Activated naive CD4-positive, alpha-beta T cell treated with anti-CD3 and anti-CD28 coated beads, Interleukin-2, amount 10 ng/mL, durations not matched to agents 7 days and 5 days (primary cell): ENCODE results near the gene ADRA2B.
A peak's percentile ranks its signal among the peaks of the same experiment; 100 is the strongest.

ENCODE experiments used
- CTCF ChIA-PET: fragments of 350-600 bp; sonication (Branson Sonifier 250); formaldehyde crosslinking; loops from one replicate; lab custom pipeline; 2021; ENCODE audit warnings: antibody characterized with exemption; lab: Charles Lee
- DNase-seq: peaks from one replicate; pipeline ENCODE4 v3.0.0-alpha.2; 2020
- H3K27ac Mint-ChIP-seq: one replicate; pipeline ENCODE4 v1.8.0; 2021; ENCODE audit warnings: mild to moderate bottlenecking, moderate library complexity, mixed read lengths
- H3K27me3 Mint-ChIP-seq: one replicate; pipeline ENCODE4 v1.8.0; 2021; ENCODE audit warnings: mild to moderate bottlenecking, mixed read lengths
- H3K36me3 Mint-ChIP-seq: one replicate; pipeline ENCODE4 v1.8.0; 2021; ENCODE audit warnings: mixed read lengths
- H3K4me1 Mint-ChIP-seq: one replicate; pipeline ENCODE4 v1.8.0; 2021; ENCODE audit warnings: mixed read lengths
- H3K4me3 Mint-ChIP-seq: one replicate; pipeline ENCODE4 v1.8.0; 2021; ENCODE audit warnings: mild to moderate bottlenecking, moderate library complexity, mixed read lengths
- H3K9me3 Mint-ChIP-seq: one replicate; pipeline ENCODE4 v1.8.0; 2021; ENCODE audit warnings: mixed read lengths

ADRA2B gene

DNA sequence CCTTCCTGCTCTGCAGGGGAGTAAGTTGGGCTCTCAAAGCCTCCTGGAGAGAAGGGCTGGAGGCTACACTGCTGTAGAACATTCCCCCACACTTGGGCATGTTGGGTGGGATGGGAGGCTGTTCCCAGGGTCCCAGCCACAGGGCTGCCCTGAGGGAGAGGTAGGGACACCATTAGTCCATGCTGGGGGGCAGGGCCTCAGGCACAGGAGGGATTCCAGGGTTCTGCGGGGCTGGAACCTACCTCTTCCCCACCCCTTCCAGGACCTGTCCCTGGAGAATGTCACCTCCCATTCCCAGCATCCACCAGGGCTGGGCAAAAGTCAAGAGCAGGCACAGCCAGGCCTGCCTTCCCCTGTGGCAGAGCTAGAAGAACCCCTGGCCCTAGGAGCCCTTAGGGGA, 6.9 kb upstream of the ADRA2B start:
- CTCF ChIA-PET: interaction anchor here (0.9 to 1.7 kb wide), 2 partner anchors 10 to 16 kb away, joined by 3 to 4 read pairs; no protein-coding TSS in a partner anchor
- H3K27ac Mint-ChIP-seq: no peak overlapping the region
- no peak overlapping the region for H3K4me3 Mint-ChIP-seq
- peaks cover 3% of the 10 kb centered on the region for H3K4me1 Mint-ChIP-seq
- no peaks in the 10 kb centered on the region for H3K36me3 Mint-ChIP-seq
- no peak for DNase-seq
- H3K9me3 Mint-ChIP-seq: no peaks in the 10 kb centered on the region
- peaks cover 51% of the 10 kb centered on the region for H3K27me3 Mint-ChIP-seq

DNA sequence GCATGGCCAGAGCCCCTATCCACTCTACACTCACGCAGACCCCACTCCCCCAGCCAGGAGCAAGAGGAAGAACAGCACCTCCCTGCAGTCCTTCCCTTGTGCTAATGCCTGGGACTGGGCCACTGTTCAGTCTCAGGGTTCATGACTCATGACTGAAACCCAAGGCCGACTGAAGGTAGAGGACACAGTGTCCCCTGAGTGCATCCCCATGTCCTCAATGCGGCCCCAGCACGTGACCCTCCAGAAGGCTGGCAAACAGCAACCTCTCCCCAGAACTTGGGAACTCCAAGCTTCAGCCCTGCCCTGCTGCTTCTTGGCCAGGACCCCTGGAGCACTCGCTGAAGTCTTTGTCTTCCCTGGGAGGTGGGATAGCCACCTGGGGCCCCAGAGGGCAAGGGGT, 6.0 kb upstream of the ADRA2B start:
- H3K27ac Mint-ChIP-seq: no peak overlapping the region
- H3K4me3 Mint-ChIP-seq: no peak overlapping the region
- no peaks in the 10 kb centered on the region for H3K36me3 Mint-ChIP-seq

DNA sequence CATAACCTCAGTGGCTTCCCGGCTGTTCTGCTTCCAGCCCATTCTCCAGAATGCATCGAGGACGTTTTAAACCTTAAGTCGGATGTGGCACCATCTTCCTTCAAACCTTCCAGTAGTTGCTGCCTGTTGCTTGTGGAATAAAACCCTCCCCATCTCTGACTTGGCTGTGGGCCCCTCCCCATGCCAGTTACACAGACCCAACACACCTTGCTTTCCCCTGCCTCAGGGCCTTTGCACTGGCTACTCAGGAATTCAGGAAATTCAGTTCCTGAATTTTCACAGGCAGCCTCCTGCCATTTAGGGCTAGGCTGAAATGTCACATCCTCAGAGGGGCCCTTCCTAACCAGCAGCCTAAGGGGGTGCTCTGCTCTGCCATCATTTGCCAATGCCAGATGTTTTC, 5.0 kb upstream of the ADRA2B start:
- no peak for DNase-seq
- no peaks in the 10 kb centered on the region for H3K36me3 Mint-ChIP-seq
- H3K4me1 Mint-ChIP-seq: peaks cover 9% of the 10 kb centered on the region
- H3K9me3 Mint-ChIP-seq: no peaks in the 10 kb centered on the region
- H3K4me3 Mint-ChIP-seq: no peak overlapping the region
- H3K27ac Mint-ChIP-seq: no peak overlapping the region
- H3K27me3 Mint-ChIP-seq: peaks cover 64% of the 10 kb centered on the region
- CTCF ChIA-PET: no interaction called here

More for the DNA sequence above, 6.0 kb upstream of the ADRA2B start:
- Mint-ChIP-seq H3K9me3 (no peaks in the 10 kb centered on the region), H3K27me3 (peaks cover 60% of the 10 kb centered on the region), H3K4me1 (peaks cover 6% of the 10 kb centered on the region)
- no peak for DNase-seq
- CTCF ChIA-PET: interaction anchor here (1.7 kb wide), 1 partner anchor 17 kb away, joined by 4 read pairs; no protein-coding TSS in a partner anchor

DNA sequence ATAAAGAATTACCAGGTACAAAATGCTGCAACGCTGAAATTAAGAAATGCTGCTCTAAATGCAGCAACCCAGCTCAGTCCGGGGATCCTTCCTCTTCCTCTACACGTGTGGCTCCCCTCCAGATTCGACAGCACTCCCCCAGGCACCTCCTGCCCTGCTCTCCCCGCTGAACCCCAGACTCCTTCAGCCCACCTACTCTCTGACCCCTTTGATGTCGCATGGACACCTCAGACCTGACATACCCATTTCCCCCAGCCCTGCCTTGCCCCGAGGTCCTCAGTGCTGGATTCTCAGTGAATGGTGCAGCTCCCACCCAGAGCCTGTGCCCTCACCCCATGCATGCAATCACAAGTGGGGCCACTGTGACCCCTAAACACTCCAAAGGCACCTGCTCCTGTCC, 4.6 kb upstream of the ADRA2B start:
- Mint-ChIP-seq H3K4me3 (no peak overlapping the region), H3K27ac (no peak overlapping the region), H3K4me1 (peaks cover 9% of the 10 kb centered on the region), H3K36me3 (no peaks in the 10 kb centered on the region), H3K27me3 (peaks cover 68% of the 10 kb centered on the region), H3K9me3 (no peaks in the 10 kb centered on the region)
- CTCF ChIA-PET: no interaction called here
- no peak for DNase-seq

DNA sequence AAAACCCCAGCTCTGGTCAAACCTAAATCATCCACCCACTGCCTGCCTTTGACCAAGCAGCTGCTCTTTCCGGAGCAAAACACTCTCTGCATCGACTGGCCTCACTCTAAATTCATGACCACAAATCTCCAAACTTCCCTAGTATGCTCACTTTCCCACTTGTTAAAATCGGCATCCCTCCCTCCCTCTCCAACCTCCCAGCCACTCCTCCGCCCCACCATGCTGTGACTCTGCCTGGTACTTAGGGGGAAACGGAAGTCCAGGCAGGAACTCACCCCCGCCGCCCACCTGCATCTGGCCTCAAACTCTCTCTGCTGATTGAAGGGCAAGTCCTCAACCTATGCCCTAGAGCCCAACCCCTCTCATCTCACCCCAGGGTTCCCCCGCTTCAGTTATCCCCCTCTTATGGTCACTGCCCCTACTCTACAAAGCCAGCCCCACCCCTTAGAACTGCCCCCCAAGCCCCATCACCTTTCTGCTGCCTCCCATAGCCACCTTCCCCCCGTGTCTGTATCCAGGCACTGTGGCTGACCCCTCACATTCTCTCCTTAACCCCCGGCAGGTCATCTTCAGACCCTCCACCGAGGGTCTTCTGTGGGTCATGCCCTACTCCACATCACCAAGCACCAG, 3.8 kb upstream of the ADRA2B start:
- no peak overlapping the region for H3K27ac Mint-ChIP-seq
- no peak overlapping the region for H3K4me3 Mint-ChIP-seq
- no peak for DNase-seq
- peaks cover 15% of the 10 kb centered on the region for H3K4me1 Mint-ChIP-seq
- H3K27me3 Mint-ChIP-seq: peaks cover 76% of the 10 kb centered on the region
- CTCF ChIA-PET: no interaction called here
- no peaks in the 10 kb centered on the region for H3K9me3 Mint-ChIP-seq
- no peaks in the 10 kb centered on the region for H3K36me3 Mint-ChIP-seq

DNA sequence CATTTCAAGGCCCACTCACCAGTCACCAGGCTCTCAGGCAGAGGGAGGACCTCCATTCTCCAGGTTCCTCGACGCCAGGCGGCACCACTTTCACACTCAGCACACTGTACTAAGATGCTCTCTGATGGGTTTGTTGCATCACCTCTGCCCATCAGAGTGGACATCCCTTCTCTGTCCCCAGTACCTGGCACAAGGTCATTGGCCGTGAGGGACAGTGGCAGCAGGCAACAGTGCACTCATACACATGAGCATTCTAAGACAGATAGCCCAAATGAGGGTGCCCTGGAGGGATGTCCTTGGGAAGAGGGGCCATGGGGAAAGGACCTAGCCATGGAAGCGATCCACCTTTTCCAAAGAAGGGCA, 3.0 kb upstream of the ADRA2B start:
- Mint-ChIP-seq H3K9me3 (no peaks in the 10 kb centered on the region), H3K27me3 (peaks cover 80% of the 10 kb centered on the region), H3K4me1 (peaks cover 15% of the 10 kb centered on the region), H3K36me3 (no peaks in the 10 kb centered on the region), H3K4me3 (no peak overlapping the region), H3K27ac (no peak overlapping the region)
- CTCF ChIA-PET: no interaction called here
- no peak for DNase-seq

DNA sequence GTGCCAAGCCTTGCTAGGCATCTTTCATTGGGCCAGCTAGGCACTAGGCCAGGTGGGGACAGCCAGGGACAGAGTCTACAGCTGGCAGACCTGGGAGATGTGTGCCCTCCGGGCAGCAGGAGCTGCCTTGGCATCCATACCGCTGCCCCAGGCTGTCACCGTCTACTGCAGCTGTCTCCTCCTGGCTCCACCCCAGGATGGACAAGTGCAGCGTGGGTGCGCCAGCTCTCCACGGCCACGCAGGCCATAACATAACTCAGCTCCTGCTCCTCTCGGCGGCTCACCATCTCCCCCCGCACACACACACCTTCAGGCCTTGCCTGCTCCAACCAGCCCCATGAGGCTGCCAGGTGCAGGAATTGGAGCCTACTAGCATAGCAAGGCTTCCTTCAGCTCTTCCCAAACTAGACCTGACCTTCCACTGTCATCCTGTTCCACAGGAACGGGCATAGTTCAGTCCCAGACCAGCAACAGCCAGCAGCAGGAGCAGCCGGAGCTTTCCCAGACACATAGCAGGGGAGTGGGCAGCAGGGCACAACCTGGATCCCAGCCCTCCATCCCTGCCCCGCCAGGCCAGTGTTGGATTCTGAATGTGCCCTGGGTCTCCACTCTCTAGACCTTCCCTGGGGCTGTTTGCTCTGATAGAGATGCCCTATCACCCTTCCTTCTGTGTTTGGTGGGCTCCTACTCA, 2.5 kb upstream of the ADRA2B start:
- Mint-ChIP-seq H3K27me3 (peaks cover 85% of the 10 kb centered on the region), H3K4me3 (no peak overlapping the region), H3K9me3 (no peaks in the 10 kb centered on the region), H3K36me3 (no peaks in the 10 kb centered on the region), H3K4me1 (peaks cover 15% of the 10 kb centered on the region), H3K27ac (no peak overlapping the region)
- DNase-seq: no peak
- CTCF ChIA-PET: interaction anchor here (0.7 to 3.5 kb wide), 8 partner anchors 25 to 126 kb away, joined by 3 to 29 read pairs (median 3); partner anchors contain the start of gene ANKRD36C

DNA sequence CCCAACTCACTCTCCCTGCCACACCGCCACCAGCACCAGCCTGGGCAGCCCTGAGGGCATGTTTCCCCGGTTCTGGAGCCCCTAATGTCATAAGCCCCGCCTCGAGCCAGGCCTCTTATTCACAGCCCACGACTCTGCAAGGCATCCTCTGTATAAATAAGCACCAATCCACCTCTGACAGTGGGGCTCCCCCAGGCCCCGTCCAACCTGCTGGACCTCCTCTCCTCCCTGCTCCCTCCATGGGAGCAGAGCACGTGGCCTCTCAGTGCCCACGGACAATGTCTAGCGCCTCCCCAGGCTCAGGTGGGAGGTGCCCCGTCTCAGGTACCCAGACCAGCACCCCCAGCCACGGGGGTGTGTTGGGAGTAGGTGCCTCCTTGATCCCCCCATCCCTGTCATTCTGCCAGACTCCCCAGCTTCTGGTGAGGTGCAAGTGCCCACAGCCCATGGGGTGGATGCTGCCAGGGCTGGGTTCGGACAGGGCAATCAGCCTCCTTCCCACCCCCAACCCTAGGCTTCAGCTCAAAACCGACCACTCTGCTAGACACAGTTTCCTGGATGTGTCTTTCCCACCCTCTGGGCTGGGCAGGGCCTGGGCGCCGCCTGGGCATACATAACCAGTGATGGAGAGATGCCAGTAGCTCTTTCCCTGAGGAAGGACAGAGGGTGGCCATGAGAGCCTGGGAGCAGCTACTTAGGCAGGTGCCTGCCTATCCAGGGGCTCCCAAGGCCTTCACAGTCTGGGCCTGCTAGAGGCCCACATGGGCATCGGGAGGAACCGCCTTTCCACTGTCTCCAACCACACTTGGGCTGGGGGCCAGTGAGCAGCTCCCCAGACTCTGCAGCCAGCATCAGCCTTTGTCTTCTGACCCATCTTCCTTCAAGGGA, 1.6 kb upstream of the ADRA2B start:
- H3K27ac Mint-ChIP-seq: no peak overlapping the region
- no peaks in the 10 kb centered on the region for H3K36me3 Mint-ChIP-seq
- no peak for DNase-seq
- no peaks in the 10 kb centered on the region for H3K9me3 Mint-ChIP-seq
- H3K4me3 Mint-ChIP-seq: peak overlapping the region; percentile 63
- H3K27me3 Mint-ChIP-seq: peaks cover 94% of the 10 kb centered on the region
- CTCF ChIA-PET: interaction anchor here (0.7 to 3.5 kb wide), 15 partner anchors 10 to 125 kb away, joined by 3 to 29 read pairs (median 4); partner anchors contain the start of gene ANKRD36C
- peaks cover 15% of the 10 kb centered on the region for H3K4me1 Mint-ChIP-seq

DNA sequence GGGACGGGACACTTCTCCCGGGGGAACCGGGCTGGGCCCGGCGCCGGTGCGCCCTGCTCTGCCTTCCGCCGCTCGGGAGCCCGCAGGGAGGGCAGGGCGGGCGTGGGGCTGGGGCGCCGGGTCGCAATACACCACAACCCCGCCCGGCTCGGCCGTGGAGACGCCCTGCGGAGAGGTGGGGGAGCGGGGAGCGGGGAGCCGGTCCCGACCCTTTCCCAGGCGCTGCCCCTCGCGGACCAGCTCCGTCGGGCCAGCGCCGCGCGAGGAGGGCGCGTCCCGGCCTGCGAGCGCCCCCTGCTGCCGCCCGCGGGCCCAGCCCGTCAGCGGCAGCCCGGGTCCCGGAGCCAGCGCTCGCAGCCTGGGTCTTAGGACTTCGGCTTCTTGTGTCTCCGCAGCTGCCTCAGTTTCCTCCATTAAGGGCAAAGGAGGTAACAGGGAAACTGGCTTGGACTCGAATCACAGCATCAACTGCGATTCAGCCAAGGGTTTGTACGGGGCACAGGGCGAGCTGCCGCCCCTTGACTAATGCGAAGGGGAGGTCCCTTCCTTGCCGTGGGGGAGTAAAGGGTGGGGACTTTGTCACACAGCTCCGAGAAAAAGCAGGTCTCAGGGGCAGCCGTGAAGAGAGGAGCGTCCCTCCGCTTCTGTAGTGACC, 635 bp upstream of the ADRA2B start:
- peak; percentile 65 for DNase-seq

DNA sequence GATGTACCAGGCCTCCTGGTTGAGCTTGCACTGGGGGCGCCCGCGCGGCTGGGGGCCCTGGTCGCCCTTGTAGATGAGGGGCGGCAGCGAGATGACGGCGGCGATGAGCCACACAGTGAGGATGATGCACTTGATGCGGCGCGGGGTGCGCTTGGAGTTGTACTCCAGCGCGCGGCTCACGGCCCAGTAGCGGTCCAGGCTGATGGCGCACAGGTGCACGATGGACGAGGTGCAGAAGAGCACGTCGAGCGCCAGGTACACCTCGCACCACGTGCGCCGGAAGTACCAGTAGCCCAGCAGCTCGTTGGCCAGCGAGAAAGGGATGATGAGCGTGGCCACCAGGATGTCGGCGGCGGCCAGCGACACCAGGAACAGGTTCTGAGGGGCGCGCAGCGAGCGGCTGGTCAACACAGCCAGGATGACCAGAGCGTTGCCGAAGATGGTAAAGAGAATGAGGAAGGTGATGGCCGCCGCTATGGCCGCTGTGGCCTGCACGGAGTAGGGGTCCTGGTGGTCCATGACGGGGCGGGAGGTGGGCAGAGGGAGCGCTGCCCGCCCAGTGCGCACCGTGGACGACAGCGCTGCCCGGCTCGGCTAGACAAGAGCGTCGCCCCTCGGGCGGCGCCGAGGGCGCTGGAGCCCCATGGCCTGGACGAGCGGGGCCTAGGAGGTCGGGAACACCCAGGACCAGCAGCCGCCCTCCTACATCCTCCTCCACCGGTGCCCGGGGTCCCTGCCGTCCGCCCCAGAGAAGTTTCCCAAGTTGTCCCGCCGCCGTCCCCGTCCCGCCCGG, 544 bp downstream of the ADRA2B start:
- H3K4me3 Mint-ChIP-seq: peak overlapping the region; percentile 74
- H3K27me3 Mint-ChIP-seq: peaks cover 85% of the 10 kb centered on the region
- CTCF ChIA-PET: interaction anchor here (1.5 to 3.5 kb wide), 5 partner anchors 14 to 123 kb away, joined by 5 to 26 read pairs (median 6); partner anchors contain the start of genes ANKRD36C and ASTL
- H3K27ac Mint-ChIP-seq: no peak overlapping the region
- H3K4me1 Mint-ChIP-seq: peaks cover 15% of the 10 kb centered on the region
- no peak for DNase-seq
- no peaks in the 10 kb centered on the region for H3K36me3 Mint-ChIP-seq
- H3K9me3 Mint-ChIP-seq: no peaks in the 10 kb centered on the region

More for the DNA sequence above, 635 bp upstream of the ADRA2B start:
- no peaks in the 10 kb centered on the region for H3K9me3 Mint-ChIP-seq
- peaks cover 15% of the 10 kb centered on the region for H3K4me1 Mint-ChIP-seq
- CTCF ChIA-PET: interaction anchor here (0.6 to 3.5 kb wide), 16 partner anchors 10 to 125 kb away, joined by 3 to 29 read pairs (median 4); partner anchors contain the start of genes ANKRD36C and ASTL
- H3K27me3 Mint-ChIP-seq: peaks cover 88% of the 10 kb centered on the region
- H3K27ac Mint-ChIP-seq: no peak overlapping the region
- peak overlapping the region; percentile 63 for H3K4me3 Mint-ChIP-seq
- no peaks in the 10 kb centered on the region for H3K36me3 Mint-ChIP-seq

DNA sequence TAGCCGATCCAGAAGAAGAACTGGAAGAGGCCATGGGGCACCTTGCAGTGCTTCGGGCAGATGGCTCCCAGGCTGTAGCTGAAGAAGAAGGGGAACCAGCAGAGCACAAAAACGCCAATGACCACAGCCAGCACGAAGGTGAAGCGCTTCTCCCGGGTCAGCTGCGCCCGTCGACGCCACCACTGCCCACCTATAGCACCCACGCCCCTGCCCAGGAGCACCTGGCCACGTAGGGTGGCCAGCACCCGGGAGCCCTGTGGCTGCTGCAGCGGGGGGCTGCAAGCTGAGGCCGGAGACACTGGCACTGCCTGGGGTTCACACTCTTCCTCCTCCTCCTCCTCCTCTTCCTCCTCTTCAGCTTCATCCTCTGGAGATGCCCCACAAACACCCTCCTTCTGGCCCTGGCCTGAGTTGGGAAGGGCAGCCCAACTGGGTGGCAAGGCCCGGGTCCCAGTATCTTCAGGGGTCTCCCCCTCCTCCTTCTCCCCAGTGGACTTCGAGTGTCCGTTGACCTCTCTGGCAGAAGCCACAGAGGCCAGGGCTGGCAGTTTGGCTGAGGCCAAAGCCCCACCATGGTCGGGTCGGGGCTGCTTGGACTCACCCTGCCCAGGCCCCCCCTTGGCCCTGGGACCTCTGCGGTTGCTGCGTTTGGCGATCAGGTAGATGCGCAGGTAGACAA, 1.3 kb downstream of the ADRA2B start:
- Mint-ChIP-seq H3K4me3 (peak overlapping the region; percentile 74), H3K36me3 (no peaks in the 10 kb centered on the region), H3K4me1 (peaks cover 14% of the 10 kb centered on the region), H3K27me3 (peaks cover 77% of the 10 kb centered on the region), H3K27ac (no peak overlapping the region), H3K9me3 (no peaks in the 10 kb centered on the region)
- CTCF ChIA-PET: interaction anchor here (1.6 to 2.1 kb wide), 3 partner anchors 13 to 92 kb away, joined by 5 to 7 read pairs (median 5); no protein-coding TSS in a partner anchor
- DNase-seq: no peak

DNA sequence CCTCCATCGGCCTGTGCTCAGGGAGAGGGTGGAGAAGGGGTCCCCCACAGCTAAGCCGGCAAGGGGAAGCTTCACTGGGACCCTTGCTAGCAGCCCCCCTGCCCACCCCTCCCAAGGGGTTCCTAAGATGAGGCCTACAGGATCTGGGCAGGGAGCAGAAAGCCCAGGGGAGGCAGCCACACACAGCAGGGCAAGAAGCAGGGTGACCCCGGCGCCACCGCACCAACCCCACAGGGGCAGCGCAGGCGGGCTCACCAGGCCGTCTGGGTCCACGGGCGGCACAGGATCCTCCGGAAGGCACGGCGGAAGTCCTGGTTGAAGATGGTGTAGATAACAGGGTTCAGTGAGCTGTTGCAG, 1.8 kb downstream of the ADRA2B start:
- no peak for DNase-seq
- H3K9me3 Mint-ChIP-seq: no peaks in the 10 kb centered on the region
- H3K4me3 Mint-ChIP-seq: peak overlapping the region; percentile 49
- peaks cover 14% of the 10 kb centered on the region for H3K4me1 Mint-ChIP-seq
- CTCF ChIA-PET: interaction anchor here (1.7 to 2.1 kb wide), 2 partner anchors 66 to 92 kb away, joined by 5 to 7 read pairs; no protein-coding TSS in a partner anchor
- H3K27ac Mint-ChIP-seq: no peak overlapping the region
- no peaks in the 10 kb centered on the region for H3K36me3 Mint-ChIP-seq
- peaks cover 75% of the 10 kb centered on the region for H3K27me3 Mint-ChIP-seq
